ENCODE data around the gene TMEM39B. TPM values are rescaled to one million over a fixed set of nuclear protein-coding genes. Genes with fewer than 3 reads are reported as not detected.
A peak's percentile ranks its signal among the peaks of the same experiment; 100 is the strongest.
"Not testable (repeated sequence)": the region's sequence is repeated elsewhere in the genome, so short reads cannot be mapped to it uniquely, and the experiment has no call there.

TMEM39B gene
- total RNA-seq, 1 experiment from 2014 or later = 22.8 TPM

DNA sequence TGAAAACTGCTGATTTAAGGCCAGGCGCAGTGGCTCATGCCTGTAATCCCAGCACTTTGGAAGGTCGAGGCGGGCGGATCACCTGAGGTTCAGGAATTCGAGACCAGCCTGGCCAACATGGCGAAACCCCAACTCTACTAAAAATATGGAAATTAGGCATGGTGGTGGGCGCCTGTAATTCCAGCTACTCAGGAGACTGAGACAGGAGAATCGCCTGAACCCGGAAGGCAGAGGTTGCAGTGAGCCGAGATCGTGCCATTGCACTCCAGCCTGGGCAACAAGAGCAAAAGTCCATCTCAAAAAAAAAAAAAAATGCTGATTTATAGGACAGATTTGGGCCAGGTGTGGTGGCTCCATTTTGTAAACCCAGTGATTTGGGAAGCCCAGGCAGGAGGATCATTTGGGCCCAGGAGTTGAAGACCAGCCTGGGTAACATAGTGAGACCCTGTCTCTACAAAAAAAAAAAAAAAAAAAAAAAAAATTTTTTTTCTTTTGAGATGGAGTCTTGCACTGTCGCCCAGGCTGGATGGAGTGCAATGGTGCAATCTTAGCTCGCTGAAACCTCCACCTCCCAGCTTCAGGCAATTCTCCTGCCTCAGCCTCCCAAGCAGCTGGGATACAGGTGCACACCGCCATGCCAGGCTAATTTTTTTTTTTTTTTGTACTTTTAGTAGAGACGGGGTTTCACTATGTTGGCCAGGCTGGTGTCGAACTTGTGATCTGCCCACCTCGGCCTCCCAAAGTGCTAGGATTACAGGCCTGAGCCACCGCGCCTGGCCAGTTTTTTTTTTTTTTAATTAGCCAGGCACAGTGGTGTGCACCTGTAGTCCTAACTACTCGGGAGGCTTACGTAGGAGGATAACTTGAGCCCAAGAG is 6.9 kb upstream of the TMEM39B start:
- intact Hi-C loops (cut with micrococcal nuclease) = loop anchor here (10.0 kb wide), 1 partner anchor 251 kb away; the partner anchor contains the start of gene SPOCD1
- H3K9me3 ChIP-seq (ENCODE audit: control insufficient read depth in 1 of 2, insufficient read depth in 1 of 2, low read depth in 1 of 2, low read length in 2 of 2); H2AFZ ChIP-seq (ENCODE audit: low read depth, low read length, poor library complexity, severe bottlenecking); H3K4me3 ChIP-seq (replicated peaks in 1 of 2; ENCODE audit: low read depth in 1 of 2, low read length in 2 of 2); H3K9ac ChIP-seq (ENCODE audit: low read length); H3K36me3 ChIP-seq (ENCODE audit: control insufficient read depth in 1 of 2, insufficient read depth in 2 of 2, low read length in 2 of 2); H3K9me2 ChIP-seq (ENCODE audit: insufficient read depth); DNase-seq (ENCODE audit: low read depth, low spot score); H4K20me1 ChIP-seq (ENCODE audit: insufficient read depth); POLR2A ChIA-PET; H3K27me3 ChIP-seq (ENCODE audit: insufficient read depth, low read length); H3K79me2 ChIP-seq (ENCODE audit: insufficient read depth, low read length); BruUV-seq (replicated peaks): not testable (repeated sequence)
- ATAC-seq = 0 out of 2 replicates have a peak, but pooled peaks have one; percentile 2
- peak overlapping the region; percentile 25 for H3K4me2 ChIP-seq (ENCODE audit: low read length)
- TF ChIP-seq FOSL1 (IDR thresholded peaks at IDR 0.05; ENCODE audit: low read depth) (0 out of 2 replicates have a peak, but pooled peaks have one; percentile 1), JUND (IDR thresholded peaks at IDR 0.05) (0 out of 2 replicates have a peak, but pooled peaks have one; percentile 1)
- CTCF ChIA-PET = interaction anchor here (1.3 kb wide), 1 partner anchor 88 kb away, joined by 4 read pairs; no protein-coding TSS in a partner anchor
- H3K4me1 ChIP-seq (ENCODE audit: control insufficient read depth in 1 of 2, insufficient read depth in 2 of 2, low read length in 2 of 2) = peaks cover 31 to 38% of the 10 kb centered on the region in 2 experiments
- peak overlapping the region; percentile 10; the same call in 1 of the 2 replicates for H3K27ac ChIP-seq (ENCODE audit: low read depth, low read length)
- RAD21 ChIA-PET (ENCODE audit: low non-redundant PET in 1 of 2, low total read pairs in 2 of 2, uncharacterized antibody in 2 of 2, unreplicated experiment in 2 of 2) = interaction anchor here (0.7 to 0.8 kb wide), 3 partner anchors 9 to 123 kb away, joined by 3 to 9 read pairs (median 3); no protein-coding TSS in a partner anchor

DNA sequence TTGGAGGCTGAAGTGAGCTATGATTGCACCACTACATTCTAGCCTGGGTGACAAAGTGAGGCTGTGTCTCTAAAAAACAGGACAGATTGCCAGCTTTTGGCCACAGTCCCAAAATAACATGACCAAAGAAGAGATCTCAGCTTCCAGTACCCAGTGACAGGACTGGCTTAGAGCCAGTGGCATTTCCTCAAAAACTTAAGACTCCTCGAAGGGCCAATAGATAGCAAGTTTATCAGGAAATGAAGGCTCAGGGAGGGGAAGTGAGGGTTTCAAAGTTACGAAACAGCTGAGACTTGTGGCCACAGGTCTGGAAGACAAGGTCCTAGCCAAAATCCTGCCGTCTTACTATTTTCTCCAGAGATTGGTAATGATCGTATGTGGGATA is 6.3 kb upstream of the TMEM39B start:
- TF ChIP-seq RAD21 (IDR thresholded peaks at IDR 0.05; ENCODE audit: low read depth) (no peak), POLR2AphosphoS5 (IDR thresholded peaks at IDR 0.05; ENCODE audit: low read depth, low read length) (peak; percentile 10; the same call in 1 of the 2 replicates), CEBPB (IDR thresholded peaks at IDR 0.05; ENCODE audit: low read depth) (no peak; the same call in 1 of the 2 replicates), TCF7L2 (IDR thresholded peaks at IDR 0.05; ENCODE audit: borderline replicate concordance, extremely low read depth, insufficient read depth, insufficient read length) (no peak), ELF1 (IDR thresholded peaks at IDR 0.05; ENCODE audit: borderline replicate concordance, low read depth) (no peak), SP1 (IDR thresholded peaks at IDR 0.05; ENCODE audit: low read depth) (no peak), CBX3 (IDR thresholded peaks at IDR 0.05; ENCODE audit: low read depth) (no peak), EGR1 (IDR thresholded peaks at IDR 0.05; ENCODE audit: low read depth) (no peak), JUND (IDR thresholded peaks at IDR 0.05) (0 out of 2 replicates have a peak, but pooled peaks have one; percentile 5)
- TF ChIP-seq, protein P1, sequence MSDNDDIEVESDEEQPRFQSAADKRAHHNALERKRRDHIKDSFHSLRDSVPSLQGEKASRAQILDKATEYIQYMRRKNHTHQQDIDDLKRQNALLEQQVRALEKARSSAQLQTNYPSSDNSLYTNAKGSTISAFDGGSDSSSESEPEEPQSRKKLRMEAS (IDR thresholded peaks at IDR 0.05) = no peak
- TF ChIP-seq, protein P2, sequence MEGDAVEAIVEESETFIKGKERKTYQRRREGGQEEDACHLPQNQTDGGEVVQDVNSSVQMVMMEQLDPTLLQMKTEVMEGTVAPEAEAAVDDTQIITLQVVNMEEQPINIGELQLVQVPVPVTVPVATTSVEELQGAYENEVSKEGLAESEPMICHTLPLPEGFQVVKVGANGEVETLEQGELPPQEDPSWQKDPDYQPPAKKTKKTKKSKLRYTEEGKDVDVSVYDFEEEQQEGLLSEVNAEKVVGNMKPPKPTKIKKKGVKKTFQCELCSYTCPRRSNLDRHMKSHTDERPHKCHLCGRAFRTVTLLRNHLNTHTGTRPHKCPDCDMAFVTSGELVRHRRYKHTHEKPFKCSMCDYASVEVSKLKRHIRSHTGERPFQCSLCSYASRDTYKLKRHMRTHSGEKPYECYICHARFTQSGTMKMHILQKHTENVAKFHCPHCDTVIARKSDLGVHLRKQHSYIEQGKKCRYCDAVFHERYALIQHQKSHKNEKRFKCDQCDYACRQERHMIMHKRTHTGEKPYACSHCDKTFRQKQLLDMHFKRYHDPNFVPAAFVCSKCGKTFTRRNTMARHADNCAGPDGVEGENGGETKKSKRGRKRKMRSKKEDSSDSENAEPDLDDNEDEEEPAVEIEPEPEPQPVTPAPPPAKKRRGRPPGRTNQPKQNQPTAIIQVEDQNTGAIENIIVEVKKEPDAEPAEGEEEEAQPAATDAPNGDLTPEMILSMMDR (IDR thresholded peaks at IDR 0.05 in 2 of 3, conservative IDR thresholded peaks at IDR 0.05 in 1 of 3; ENCODE audit: borderline replicate concordance in 1 of 3, insufficient read depth in 1 of 3, low read depth in 2 of 3, low read length in 2 of 3) = no peak
- TF ChIP-seq, protein P3, sequence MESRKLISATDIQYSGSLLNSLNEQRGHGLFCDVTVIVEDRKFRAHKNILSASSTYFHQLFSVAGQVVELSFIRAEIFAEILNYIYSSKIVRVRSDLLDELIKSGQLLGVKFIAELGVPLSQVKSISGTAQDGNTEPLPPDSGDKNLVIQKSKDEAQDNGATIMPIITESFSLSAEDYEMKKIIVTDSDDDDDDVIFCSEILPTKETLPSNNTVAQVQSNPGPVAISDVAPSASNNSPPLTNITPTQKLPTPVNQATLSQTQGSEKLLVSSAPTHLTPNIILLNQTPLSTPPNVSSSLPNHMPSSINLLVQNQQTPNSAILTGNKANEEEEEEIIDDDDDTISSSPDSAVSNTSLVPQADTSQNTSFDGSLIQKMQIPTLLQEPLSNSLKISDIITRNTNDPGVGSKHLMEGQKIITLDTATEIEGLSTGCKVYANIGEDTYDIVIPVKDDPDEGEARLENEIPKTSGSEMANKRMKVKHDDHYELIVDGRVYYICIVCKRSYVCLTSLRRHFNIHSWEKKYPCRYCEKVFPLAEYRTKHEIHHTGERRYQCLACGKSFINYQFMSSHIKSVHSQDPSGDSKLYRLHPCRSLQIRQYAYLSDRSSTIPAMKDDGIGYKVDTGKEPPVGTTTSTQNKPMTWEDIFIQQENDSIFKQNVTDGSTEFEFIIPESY (IDR thresholded peaks at IDR 0.05; ENCODE audit: extremely low read depth, insufficient replicate concordance, low read length) = no peak
- H3K9me3 ChIP-seq (ENCODE audit: control insufficient read depth in 1 of 2, insufficient read depth in 1 of 2, low read depth in 1 of 2, low read length in 2 of 2) = no peaks in the 10 kb centered on the region
- ChIA-PET POLR2A (no interaction called here), RAD21 (ENCODE audit: low non-redundant PET in 1 of 2, low total read pairs in 2 of 2, uncharacterized antibody in 2 of 2, unreplicated experiment in 2 of 2) (interaction anchor here in 1 of 2 experiments (0.7 to 0.8 kb wide), 2 partner anchors 8 to 122 kb away, joined by 3 read pairs; no protein-coding TSS in a partner anchor), CTCF (interaction anchor here (1.3 kb wide), 1 partner anchor 88 kb away, joined by 4 read pairs; no protein-coding TSS in a partner anchor)
- peaks cover 2 to 3% of the 10 kb centered on the region in 2 experiments; a peak in 3 of 4 replicates for H3K36me3 ChIP-seq (ENCODE audit: control insufficient read depth in 1 of 2, insufficient read depth in 2 of 2, low read length in 2 of 2)
- H3K4me3 ChIP-seq (replicated peaks in 1 of 2; ENCODE audit: low read depth in 1 of 2, low read length in 2 of 2) = no peak overlapping the region
- no peak overlapping the region for H3K9ac ChIP-seq (ENCODE audit: low read length)
- H3K4me2 ChIP-seq (ENCODE audit: low read length) = peak overlapping the region; percentile 25
- H3K9me2 ChIP-seq (ENCODE audit: insufficient read depth) = no peaks in the 10 kb centered on the region
- ATAC-seq (peak; percentile 31), DNase-seq (ENCODE audit: low read depth, low spot score) (peak; percentile 48)
- no TSS peak for BruUV-seq (replicated peaks)
- no peaks in the 10 kb centered on the region for H4K20me1 ChIP-seq (ENCODE audit: insufficient read depth)
- no peak overlapping the region for H2AFZ ChIP-seq (ENCODE audit: low read depth, low read length, poor library complexity, severe bottlenecking)
- H3K79me2 ChIP-seq (ENCODE audit: insufficient read depth, low read length) = no peaks in the 10 kb centered on the region
- H3K27ac ChIP-seq (ENCODE audit: low read depth, low read length) = peak overlapping the region; percentile 10; the same call in 1 of the 2 replicates
- H3K27me3 ChIP-seq (ENCODE audit: insufficient read depth, low read length) = no peaks in the 10 kb centered on the region
- peaks cover 31 to 39% of the 10 kb centered on the region in 2 experiments for H3K4me1 ChIP-seq (ENCODE audit: control insufficient read depth in 1 of 2, insufficient read depth in 2 of 2, low read length in 2 of 2)
- intact Hi-C loops (cut with micrococcal nuclease) = loop anchor here (10.0 kb wide), 1 partner anchor 252 kb away; the partner anchor contains the start of gene SPOCD1

Measured in HCT116 (cell line).